WERI-Rb-1 (cell line): ENCODE results near the gene INTS7.

Source experiments
- DNase-seq: peaks from one replicate; pipeline ENCODE4 v3.0.0-alpha.2; 2020
- H3K27ac ChIP-seq: fragments of 250-450 bp; sonication (Bioruptor Pico); 2 replicates; pipeline ENCODE4 v1.5.1; 2020; ENCODE audit warnings: mild to moderate bottlenecking, moderate library complexity
- H3K27me3 ChIP-seq: fragments of 250-450 bp; sonication (Bioruptor Pico); 2 replicates; pipeline ENCODE4 v1.5.1; 2021; ENCODE audit warnings: mild to moderate bottlenecking, low read depth, moderate library complexity; ENCODE audit not compliant: insufficient read depth, severe bottlenecking
- H3K36me3 ChIP-seq: fragments of 250-450 bp; sonication (Bioruptor Pico); 2 replicates; pipeline ENCODE4 v1.5.1; 2020; ENCODE audit warnings: mild to moderate bottlenecking, moderate library complexity
- H3K4me3 ChIP-seq: 2 replicates; pipeline ENCODE4 v1.5.1; 2011; ENCODE audit warnings: low read depth, mild to moderate bottlenecking, control low read depth, low read length
- H3K9me3 ChIP-seq: fragments of 250-450 bp; sonication (Bioruptor Pico); 2 replicates; pipeline ENCODE4 v1.5.1; 2021; ENCODE audit warnings: mild to moderate bottlenecking, moderate library complexity; ENCODE audit not compliant: severe bottlenecking
- CTCF ChIP-seq: IDR thresholded peaks from 2 replicates; pipeline ENCODE4 v1.5.1; 2011; ENCODE audit warnings: low read depth, mild to moderate bottlenecking, control low read depth, inconsistent platforms, low read length

INTS7 gene

GRCh38 chr1:211985556-211986264 lies 49.6 kb downstream of the INTS7 start:
- H3K27me3 ChIP-seq: no peaks in the 10 kb centered on the region
- TF ChIP-seq CTCF: no peak
- H3K9me3 ChIP-seq: no peaks in the 10 kb centered on the region
- no peak overlapping the region for H3K4me3 ChIP-seq
- H3K27ac ChIP-seq: no peak overlapping the region
- DNase-seq: no peak
- H3K36me3 ChIP-seq: peaks cover 68% of the 10 kb centered on the region

GRCh38 chr1:211978596-211978995 lies 56.8 kb downstream of the INTS7 start:
- TF ChIP-seq CTCF: no peak
- Histone ChIP-seq H3K9me3 (no peaks in the 10 kb centered on the region), H3K36me3 (peaks cover 91% of the 10 kb centered on the region), H3K27me3 (no peaks in the 10 kb centered on the region), H3K4me3 (no peak overlapping the region), H3K27ac (no peak overlapping the region)
- no peak for DNase-seq

- Histone ChIP-seq H3K4me3 (no peak overlapping the region), H3K27ac (no peak overlapping the region), H3K36me3 (peaks cover 85% of the 10 kb centered on the region), H3K27me3 (no peaks in the 10 kb centered on the region), H3K9me3 (no peaks in the 10 kb centered on the region)
- no peak for DNase-seq
- TF ChIP-seq CTCF: no peak
These were observed 60.0 kb downstream of the INTS7 start for GRCh38 chr1:211975152-211975941.

GRCh38 chr1:211973541-211973940 lies 61.8 kb downstream of the INTS7 start:
- TF ChIP-seq CTCF: no peak
- Histone ChIP-seq H3K4me3 (no peak overlapping the region), H3K36me3 (peaks cover 73% of the 10 kb centered on the region), H3K27ac (no peak overlapping the region), H3K27me3 (no peaks in the 10 kb centered on the region), H3K9me3 (no peaks in the 10 kb centered on the region)
- no peak for DNase-seq

GRCh38 chr1:211968200-211968834 lies 67.0 kb downstream of the INTS7 start:
- Histone ChIP-seq H3K9me3 (no peaks in the 10 kb centered on the region), H3K36me3 (peaks cover 50% of the 10 kb centered on the region), H3K4me3 (no peak overlapping the region), H3K27ac (no peak overlapping the region), H3K27me3 (no peaks in the 10 kb centered on the region)
- DNase-seq: no peak
- TF ChIP-seq CTCF: no peak
